A549 (cell line): ENCODE results near the gene HLA-DOA.

Experiments
- BHLHE40 ChIP-seq: IDR thresholded peaks from 2 replicates; pipeline ENCODE4 v1.6.1; 2012; ENCODE audit warnings: low read depth, low read length, inconsistent platforms
- HDAC2 ChIP-seq: fragments of 200-600 bp; sonication (generic); IDR thresholded peaks from 2 replicates; pipeline ENCODE4 v1.6.1; 2016
- HOXA7 ChIP-seq: fragments of 250-450 bp; sonication (Bioruptor Pico); IDR thresholded peaks from 2 replicates; pipeline ENCODE4 v1.5.0; 2020; ENCODE audit warnings: mild to moderate bottlenecking, moderate library complexity
- KDM1A ChIP-seq: fragments of 200-600 bp; sonication (generic); IDR thresholded peaks from 2 replicates; pipeline ENCODE4 v1.6.1; 2016; ENCODE audit warnings: low read depth, mild to moderate bottlenecking
- MAFK ChIP-seq: fragments of 450-650 bp; IDR thresholded peaks from 2 replicates; pipeline ENCODE4 v1.6.1; 2014; ENCODE audit not compliant: partially characterized antibody
- MAX ChIP-seq: IDR thresholded peaks from 2 replicates; pipeline ENCODE4 v1.6.1; 2012
- POLR2A ChIP-seq: IDR thresholded peaks from 2 replicates; pipeline ENCODE4 v1.6.1; 2012; ENCODE audit warnings: mild to moderate bottlenecking, low read length
- RAD21 ChIP-seq, 2 experiments: fragments of >200 bp in 1 of 2; sonication (Bioruptor Twin) in 1 of 2; formaldehyde crosslinking in 1 of 2; IDR thresholded peaks in 1 of 2; conservative IDR thresholded peaks in 1 of 2; 2 replicates in 1 of 2; 3 replicates in 1 of 2; pipeline ENCODE4 v1.6.1; 2012 to 2018; ENCODE audit warnings: inconsistent platforms in 1 of 2
- REST ChIP-seq: fragments of 200-600 bp; sonication (generic); IDR thresholded peaks from 2 replicates; pipeline ENCODE4 v1.6.1; 2016; ENCODE audit warnings: antibody characterized with exemption, mild to moderate bottlenecking, moderate library complexity
- TF ChIP-seq, protein P1 (sequence below): fragments of >200 bp; sonication (Bioruptor Twin); formaldehyde crosslinking; IDR thresholded peaks from 3 replicates; pipeline ENCODE4 v1.5.1; 2016
- TF ChIP-seq, protein P2 (sequence below): fragments of 450-650 bp; IDR thresholded peaks from 2 replicates; pipeline ENCODE4 v1.6.1; 2014; ENCODE audit warnings: antibody characterized with exemption

- TF ChIP-seq BHLHE40 (no peak), HDAC2 (no peak), KDM1A (no peak), HOXA7 (no peak), RAD21 (conservative IDR thresholded peaks at IDR 0.05 in 1 of 2, IDR thresholded peaks at IDR 0.05 in 1 of 2) (no peak), POLR2A (no peak), REST (no peak), MAFK (no peak), MAX (no peak)
- TF ChIP-seq, protein P1, sequence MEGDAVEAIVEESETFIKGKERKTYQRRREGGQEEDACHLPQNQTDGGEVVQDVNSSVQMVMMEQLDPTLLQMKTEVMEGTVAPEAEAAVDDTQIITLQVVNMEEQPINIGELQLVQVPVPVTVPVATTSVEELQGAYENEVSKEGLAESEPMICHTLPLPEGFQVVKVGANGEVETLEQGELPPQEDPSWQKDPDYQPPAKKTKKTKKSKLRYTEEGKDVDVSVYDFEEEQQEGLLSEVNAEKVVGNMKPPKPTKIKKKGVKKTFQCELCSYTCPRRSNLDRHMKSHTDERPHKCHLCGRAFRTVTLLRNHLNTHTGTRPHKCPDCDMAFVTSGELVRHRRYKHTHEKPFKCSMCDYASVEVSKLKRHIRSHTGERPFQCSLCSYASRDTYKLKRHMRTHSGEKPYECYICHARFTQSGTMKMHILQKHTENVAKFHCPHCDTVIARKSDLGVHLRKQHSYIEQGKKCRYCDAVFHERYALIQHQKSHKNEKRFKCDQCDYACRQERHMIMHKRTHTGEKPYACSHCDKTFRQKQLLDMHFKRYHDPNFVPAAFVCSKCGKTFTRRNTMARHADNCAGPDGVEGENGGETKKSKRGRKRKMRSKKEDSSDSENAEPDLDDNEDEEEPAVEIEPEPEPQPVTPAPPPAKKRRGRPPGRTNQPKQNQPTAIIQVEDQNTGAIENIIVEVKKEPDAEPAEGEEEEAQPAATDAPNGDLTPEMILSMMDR, result no peak
- TF ChIP-seq, protein P2, sequence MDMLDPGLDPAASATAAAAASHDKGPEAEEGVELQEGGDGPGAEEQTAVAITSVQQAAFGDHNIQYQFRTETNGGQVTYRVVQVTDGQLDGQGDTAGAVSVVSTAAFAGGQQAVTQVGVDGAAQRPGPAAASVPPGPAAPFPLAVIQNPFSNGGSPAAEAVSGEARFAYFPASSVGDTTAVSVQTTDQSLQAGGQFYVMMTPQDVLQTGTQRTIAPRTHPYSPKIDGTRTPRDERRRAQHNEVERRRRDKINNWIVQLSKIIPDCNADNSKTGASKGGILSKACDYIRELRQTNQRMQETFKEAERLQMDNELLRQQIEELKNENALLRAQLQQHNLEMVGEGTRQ, result no peak
These were observed 4.5 kb downstream of the HLA-DOA start for GRCh38 chr6:33004940-33005339.
